IMR-90 (cell line): ENCODE results near the gene ID1. TPM values are rescaled to one million over a fixed set of nuclear protein-coding genes. Genes with fewer than 3 reads are reported as not detected.
"Not testable (repeated sequence)": the region's sequence is repeated elsewhere in the genome, so short reads cannot be mapped to it uniquely, and the experiment has no call there.

Experiments
- ATAC-seq: fragments of 200-7000 bp; cut with Tn5 transposase; 2 replicates; pipeline ENCODE4 v1.9.1; 2020; ENCODE audit warnings: low read depth, mild to moderate bottlenecking, moderate library complexity
- BruUV-seq: library from RNA; stranded (reverse); fragments of 400-500 nt; replicated peaks from 2 replicates; lab custom pipeline; 2021; lab: Mats Ljungman, UMichigan
- CTCF ChIA-PET: fragments of 300-600 bp; formaldehyde crosslinking; extraction: SDS; loops from one replicate; lab custom pipeline; 2021; ENCODE audit warnings: antibody characterized with exemption; lab: Yijun Ruan, JAX
- POLR2A ChIA-PET: fragments of 300-600 bp; sonication (Branson Sonifier 250); formaldehyde crosslinking; loops from one replicate; lab custom pipeline; 2022; ENCODE audit warnings: antibody characterized with exemption; ENCODE audit not compliant: unreplicated experiment; lab: Charles Lee
- DNase-seq: peaks from one replicate; pipeline ENCODE4 v3.0.0; 2013
- H2AFZ ChIP-seq: replicated peaks from 2 replicates; pipeline ENCODE3; 2013; ENCODE audit warnings: low read length, mild to moderate bottlenecking; ENCODE audit not compliant: poor library complexity
- H2AK5ac ChIP-seq: 2 replicates; pipeline ENCODE4 v1.6.1; 2013; ENCODE audit warnings: low read depth, low read length, inconsistent platforms
- H2AK9ac ChIP-seq: replicated peaks from 2 replicates; pipeline ENCODE3; 2013; ENCODE audit warnings: mild to moderate bottlenecking, low read depth, low read length, moderate library complexity; ENCODE audit not compliant: poor library complexity
- H2BK120ac ChIP-seq: 2 replicates; pipeline ENCODE4 v1.6.1; 2013; ENCODE audit warnings: low read depth, low read length, inconsistent platforms
- H2BK15ac ChIP-seq: 3 replicates; pipeline ENCODE4 v1.6.1; 2013; ENCODE audit warnings: low read depth, low read length, inconsistent platforms
- H2BK20ac ChIP-seq: 2 replicates; pipeline ENCODE4 v1.6.1; 2013; ENCODE audit warnings: low read depth, mild to moderate bottlenecking, inconsistent platforms, low read length, moderate library complexity
- H2BK5ac ChIP-seq: 2 replicates; pipeline ENCODE4 v1.6.1; 2013; ENCODE audit warnings: mild to moderate bottlenecking, low read depth, low read length, inconsistent platforms; ENCODE audit not compliant: poor library complexity, severe bottlenecking
- H3K14ac ChIP-seq: replicated peaks from 2 replicates; pipeline ENCODE4 v1.6.1; 2013; ENCODE audit warnings: low read depth, low read length, inconsistent platforms
- H3K18ac ChIP-seq: 2 replicates; pipeline ENCODE4 v1.6.1; 2013; ENCODE audit warnings: low read depth, low read length, control low read depth
- H3K23ac ChIP-seq: 2 replicates; pipeline ENCODE4 v1.6.1; 2013; ENCODE audit warnings: low read depth, low read length, inconsistent platforms
- H3K27ac ChIP-seq: 2 replicates; pipeline ENCODE4 v1.5.1; 2013; ENCODE audit warnings: mild to moderate bottlenecking, control low read depth, low read length; ENCODE audit not compliant: insufficient read depth
- H3K27me3 ChIP-seq: 2 replicates; pipeline ENCODE4 v1.6.1; 2013; ENCODE audit warnings: low read length; ENCODE audit not compliant: control insufficient read depth, insufficient read depth
- H3K36me3 ChIP-seq: 2 replicates; pipeline ENCODE4 v1.6.1; 2013; ENCODE audit warnings: low read length, mixed read lengths; ENCODE audit not compliant: control insufficient read depth, insufficient read depth
- H3K4ac ChIP-seq: 2 replicates; pipeline ENCODE4 v1.6.1; 2013; ENCODE audit warnings: low read depth, low read length, inconsistent platforms
- H3K4me1 ChIP-seq: 2 replicates; pipeline ENCODE4 v1.6.1; 2013; ENCODE audit warnings: low read length, mixed read lengths; ENCODE audit not compliant: control insufficient read depth, insufficient read depth
- H3K4me2 ChIP-seq: 2 replicates; pipeline ENCODE4 v1.6.1; 2013; ENCODE audit warnings: low read depth, mild to moderate bottlenecking, control low read depth, low read length, moderate library complexity
- H3K4me3 ChIP-seq: 2 replicates; pipeline ENCODE4 v1.5.1; 2013; ENCODE audit warnings: low read depth, mild to moderate bottlenecking, control low read depth, low read length, moderate library complexity; ENCODE audit not compliant: insufficient read depth
- H3K56ac ChIP-seq: 2 replicates; pipeline ENCODE4 v1.6.1; 2013; ENCODE audit warnings: low read length, inconsistent platforms; ENCODE audit not compliant: insufficient read depth; ENCODE audit errors: extremely low read depth
- H3K79me1 ChIP-seq, 2 experiments: 2 replicates each; pipeline ENCODE4 v1.6.1; 2013; ENCODE audit warnings: low read length in 2 of 2, inconsistent platforms in 1 of 2, low read depth in 1 of 2
- H3K9ac ChIP-seq: 2 replicates; pipeline ENCODE4 v1.6.1; 2013; ENCODE audit warnings: low read depth, low read length, control low read depth
- H3K9me1 ChIP-seq: 2 replicates; pipeline ENCODE4 v1.6.1; 2013; ENCODE audit warnings: low read length, inconsistent platforms; ENCODE audit not compliant: insufficient read depth
- H3K9me3 ChIP-seq: 2 replicates; pipeline ENCODE4 v1.6.1; 2013; ENCODE audit warnings: low read length; ENCODE audit not compliant: control insufficient read depth, insufficient read depth
- H4K20me1 ChIP-seq: 2 replicates; pipeline ENCODE4 v1.6.1; 2013; ENCODE audit warnings: low read length, inconsistent platforms; ENCODE audit not compliant: insufficient read depth
- H4K5ac ChIP-seq: 2 replicates; pipeline ENCODE4 v1.6.1; 2013; ENCODE audit warnings: mild to moderate bottlenecking, low read depth, low read length, control low read depth
- H4K8ac ChIP-seq, 2 experiments: 2 replicates each; pipeline ENCODE4 v1.6.1; 2013; ENCODE audit warnings: low read depth in 2 of 2, low read length in 2 of 2, control low read depth in 1 of 2, inconsistent platforms in 1 of 2
- H4K91ac ChIP-seq: 2 replicates; pipeline ENCODE4 v1.6.1; 2013; ENCODE audit warnings: low read depth, low read length, inconsistent platforms; ENCODE audit not compliant: insufficient read depth
- WGBS, 2 experiments: methylation state at CpG; one replicate each; pipeline versions ENCODE4 v1.1.5 to v1.1.7; 2013; ENCODE audit warnings: missing lambda C conversion rate in 2 of 2; ENCODE audit not compliant: insufficient read length in 1 of 2; ENCODE audit errors: extremely low coverage in 2 of 2; 5-methylcytosine and 5-hydroxymethylcytosine counted together
- dilution Hi-C: fragments of 300-500 bp; cut with HindIII; formaldehyde crosslinking; loops from one replicate; pipeline ENCODE4 v1.14.3; 2018; ENCODE audit warnings: low sequenced_read_pairs; ENCODE audit not compliant: unreplicated experiment
- in situ Hi-C: fragments of 300-500 bp; cut with MboI; formaldehyde crosslinking; loops from 3 replicates; pipeline ENCODE4 v1.14.3; 2019; ENCODE audit warnings: low sequenced_read_pairs, inconsistent platforms, mixed read lengths
- intact Hi-C: fragments of 100-400 bp; cut with micrococcal nuclease; formaldehyde crosslinking; loops from 2 replicates; pipeline ENCODE4 v1.10.0; 2022
- polyA plus RNA-seq, 3 experiments: library from polyadenylated mRNA; depleted of rRNA; stranded (reverse); fragments of >200 nt; gene quantifications; 2 replicates each; pipeline ENCODE4 v1.2.3, GENCODE V29; 2012; ENCODE audit warnings: low replicate concordance in 1 of 3
- total RNA-seq: library from RNA; depleted of rRNA; stranded (reverse); fragments of >200 nt; gene quantifications from 2 replicates; pipeline ENCODE4 v1.2.3, GENCODE V29; 2012

ID1 gene
- total and polyA plus RNA-seq, 2 of the 4 experiments (the other 2 are of a cell fraction): 148 to 174 TPM

DNA sequence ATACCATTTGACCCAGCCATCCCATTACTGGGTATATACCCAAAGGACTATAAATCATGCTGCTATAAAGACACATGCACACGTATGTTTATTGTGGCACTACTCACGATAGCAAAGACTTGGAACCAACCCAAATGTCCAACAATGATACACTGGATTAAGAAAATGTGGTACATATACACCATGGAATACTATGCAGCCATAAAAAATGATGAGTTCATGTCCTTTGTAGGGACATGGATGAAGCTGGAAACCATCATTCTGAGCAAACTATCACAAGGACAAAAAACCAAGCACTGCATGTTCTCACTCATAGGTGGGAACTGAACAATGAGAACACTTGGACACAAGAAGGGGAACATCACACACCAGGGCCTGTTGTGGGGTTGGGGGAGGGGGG is 23.0 kb downstream of the ID1 start:
- H3K4me3 ChIP-seq, H3K9ac ChIP-seq, dilution Hi-C loops, H4K91ac ChIP-seq, H3K9me3 ChIP-seq, H3K4me2 ChIP-seq, H3K27ac ChIP-seq, BruUV-seq, ATAC-seq, in situ Hi-C loops, H2AK9ac ChIP-seq, H2BK120ac ChIP-seq, H3K4me1 ChIP-seq, DNase-seq, H2BK5ac ChIP-seq, H4K5ac ChIP-seq, H2AK5ac ChIP-seq, H3K9me1 ChIP-seq, CTCF ChIA-PET, H2BK15ac ChIP-seq, H3K23ac ChIP-seq, H3K56ac ChIP-seq, H3K27me3 ChIP-seq, H4K20me1 ChIP-seq, H3K36me3 ChIP-seq, H4K8ac ChIP-seq, intact Hi-C loops, H3K14ac ChIP-seq, H3K4ac ChIP-seq, POLR2A ChIA-PET, H2BK20ac ChIP-seq, H3K18ac ChIP-seq, H3K79me1 ChIP-seq, H2AFZ ChIP-seq: not testable (repeated sequence)
- no CpG with 5 or more reads among the region's 2 CpGs for WGBS, 2 experiments
